ENCODE results near the gene CLSTN2.

CLSTN2 gene

GRCh38 chr3:140117096-140117526, 182.1 kb downstream of the CLSTN2 start:
- no peak for TF ChIP-seq POLR2A (IDR thresholded peaks at IDR 0.05; ENCODE audit: low read depth, low read length)
- no peak for TF ChIP-seq SPI1 (IDR thresholded peaks at IDR 0.05; ENCODE audit: low read depth, low read length)
- no peak for TF ChIP-seq TAF1 (IDR thresholded peaks at IDR 0.05; ENCODE audit: low read depth, low read length)
- TF ChIP-seq POLR2AphosphoS5 (IDR thresholded peaks at IDR 0.05; ENCODE audit: low read depth, low read length) = no peak
- TF ChIP-seq PAX5 (IDR thresholded peaks at IDR 0.05; ENCODE audit: insufficient read depth, low read length, severe bottlenecking) = no peak
- TF ChIP-seq POU2F2 (IDR thresholded peaks at IDR 0.05; ENCODE audit: low read depth, low read length) = no peak
- DNase-seq (ENCODE audit: insufficient read length, low spot score) (no peak), FAIRE-seq (no peak)

DNA sequence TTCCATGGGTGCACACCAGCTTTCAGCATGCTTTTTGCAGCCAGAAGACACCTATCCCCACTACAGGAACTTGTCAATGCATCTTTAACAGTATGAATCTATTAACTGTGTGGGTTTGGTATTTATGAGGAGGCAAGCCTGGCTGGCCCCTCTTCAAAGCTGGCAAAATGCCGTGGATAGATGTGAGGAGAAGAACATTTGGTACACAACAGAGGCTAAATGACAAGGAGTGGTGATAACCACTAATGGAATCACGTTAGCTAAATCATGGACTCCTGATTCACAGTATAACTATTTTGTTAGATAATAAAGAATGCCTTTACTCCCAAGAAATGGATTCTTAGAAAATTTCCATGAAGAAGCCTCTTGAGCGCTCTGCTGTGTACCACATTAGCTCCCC, 187.2 kb downstream of the CLSTN2 start:
- TF ChIP-seq POLR2A (IDR thresholded peaks at IDR 0.05; ENCODE audit: low read depth, low read length) (no peak), SPI1 (IDR thresholded peaks at IDR 0.05; ENCODE audit: low read depth, low read length) (no peak), TAF1 (IDR thresholded peaks at IDR 0.05; ENCODE audit: low read depth, low read length) (no peak), POU2F2 (IDR thresholded peaks at IDR 0.05; ENCODE audit: low read depth, low read length) (no peak), POLR2AphosphoS5 (IDR thresholded peaks at IDR 0.05; ENCODE audit: low read depth, low read length) (no peak), PAX5 (IDR thresholded peaks at IDR 0.05; ENCODE audit: insufficient read depth, low read length, severe bottlenecking) (no peak)
- no peak for FAIRE-seq
- DNase-seq (ENCODE audit: insufficient read length, low spot score) = no peak

GRCh38 chr3:140128217-140128616, 193.2 kb downstream of the CLSTN2 start:
- TF ChIP-seq POLR2AphosphoS5 (IDR thresholded peaks at IDR 0.05; ENCODE audit: low read depth, low read length) = no peak
- DNase-seq (ENCODE audit: insufficient read length, low spot score) (no peak), FAIRE-seq (no peak)

DNA sequence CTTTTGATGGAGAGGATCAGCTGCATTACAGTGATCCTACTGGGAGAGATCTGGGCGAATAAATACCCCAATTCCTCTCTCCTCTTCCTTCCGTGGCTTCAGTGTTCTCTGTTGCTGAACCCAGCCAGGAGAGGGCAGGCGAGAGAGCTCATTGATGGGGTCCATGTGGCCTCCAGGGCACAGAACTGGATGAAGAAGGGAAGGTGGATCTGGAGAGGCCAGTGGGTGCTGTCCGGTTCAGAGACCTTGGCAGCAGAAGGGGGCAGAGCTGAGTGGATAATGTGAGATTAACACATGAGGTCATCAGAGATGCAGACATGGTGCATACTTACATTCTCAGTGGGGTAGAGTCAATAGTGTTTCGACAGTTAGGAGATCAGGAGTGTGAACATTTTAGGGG, 193.6 kb downstream of the CLSTN2 start:
- TF ChIP-seq POLR2A (IDR thresholded peaks at IDR 0.05; ENCODE audit: low read depth, low read length) (no peak), PAX5 (IDR thresholded peaks at IDR 0.05; ENCODE audit: insufficient read depth, low read length, severe bottlenecking) (no peak), TAF1 (IDR thresholded peaks at IDR 0.05; ENCODE audit: low read depth, low read length) (no peak), POU2F2 (IDR thresholded peaks at IDR 0.05; ENCODE audit: low read depth, low read length) (no peak), SPI1 (IDR thresholded peaks at IDR 0.05; ENCODE audit: low read depth, low read length) (no peak), POLR2AphosphoS5 (IDR thresholded peaks at IDR 0.05; ENCODE audit: low read depth, low read length) (no peak)
- FAIRE-seq (peak; percentile 63), DNase-seq (ENCODE audit: insufficient read length, low spot score) (peak; percentile 21)

GRCh38 chr3:140129768-140130284, 194.8 kb downstream of the CLSTN2 start:
- FAIRE-seq = peak; percentile 47
- no peak for TF ChIP-seq POLR2A (IDR thresholded peaks at IDR 0.05; ENCODE audit: low read depth, low read length)
- TF ChIP-seq POU2F2 (IDR thresholded peaks at IDR 0.05; ENCODE audit: low read depth, low read length) = no peak
- no peak for TF ChIP-seq SPI1 (IDR thresholded peaks at IDR 0.05; ENCODE audit: low read depth, low read length)
- no peak for TF ChIP-seq TAF1 (IDR thresholded peaks at IDR 0.05; ENCODE audit: low read depth, low read length)
- no peak for TF ChIP-seq PAX5 (IDR thresholded peaks at IDR 0.05; ENCODE audit: insufficient read depth, low read length, severe bottlenecking)
- TF ChIP-seq POLR2AphosphoS5 (IDR thresholded peaks at IDR 0.05; ENCODE audit: low read depth, low read length) = no peak
- DNase-seq (ENCODE audit: insufficient read length, low spot score) = no peak

GRCh38 chr3:140131895-140132294, 196.9 kb downstream of the CLSTN2 start:
- DNase-seq (ENCODE audit: insufficient read length, low spot score) (no peak), FAIRE-seq (no peak)
- no peak for TF ChIP-seq PAX5 (IDR thresholded peaks at IDR 0.05; ENCODE audit: insufficient read depth, low read length, severe bottlenecking)
- no peak for TF ChIP-seq TAF1 (IDR thresholded peaks at IDR 0.05; ENCODE audit: low read depth, low read length)
- TF ChIP-seq POLR2A (IDR thresholded peaks at IDR 0.05; ENCODE audit: low read depth, low read length) = no peak
- no peak for TF ChIP-seq SPI1 (IDR thresholded peaks at IDR 0.05; ENCODE audit: low read depth, low read length)
- no peak for TF ChIP-seq POU2F2 (IDR thresholded peaks at IDR 0.05; ENCODE audit: low read depth, low read length)
- no peak for TF ChIP-seq POLR2AphosphoS5 (IDR thresholded peaks at IDR 0.05; ENCODE audit: low read depth, low read length)

GRCh38 chr3:140134231-140134965, 199.4 kb downstream of the CLSTN2 start:
- FAIRE-seq (no peak), DNase-seq (ENCODE audit: insufficient read length, low spot score) (no peak)
- no peak for TF ChIP-seq POLR2A (IDR thresholded peaks at IDR 0.05; ENCODE audit: low read depth, low read length)
- no peak for TF ChIP-seq SPI1 (IDR thresholded peaks at IDR 0.05; ENCODE audit: low read depth, low read length)
- no peak for TF ChIP-seq TAF1 (IDR thresholded peaks at IDR 0.05; ENCODE audit: low read depth, low read length)
- TF ChIP-seq POLR2AphosphoS5 (IDR thresholded peaks at IDR 0.05; ENCODE audit: low read depth, low read length) = no peak
- TF ChIP-seq POU2F2 (IDR thresholded peaks at IDR 0.05; ENCODE audit: low read depth, low read length) = no peak

DNA sequence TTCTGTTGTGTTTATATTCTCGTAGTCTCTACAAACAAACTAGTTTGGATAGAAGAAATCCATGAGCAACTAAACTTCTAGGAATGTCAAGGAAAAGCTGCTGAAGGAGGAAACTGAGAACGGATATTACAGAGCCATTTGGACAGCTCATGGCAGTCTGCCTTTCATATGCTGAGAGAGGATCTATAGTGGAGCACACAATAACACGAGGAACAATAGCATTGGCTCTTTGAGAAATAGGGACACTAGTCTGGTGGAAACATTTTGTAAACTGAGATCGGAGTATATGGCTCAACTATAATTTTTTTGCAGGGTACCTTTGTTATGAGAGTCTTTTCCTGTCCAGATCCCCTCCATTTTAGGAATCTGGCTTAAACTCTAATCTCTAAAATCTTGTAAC, 200.5 kb downstream of the CLSTN2 start:
- TF ChIP-seq SPI1 (IDR thresholded peaks at IDR 0.05; ENCODE audit: low read depth, low read length) (no peak), POLR2AphosphoS5 (IDR thresholded peaks at IDR 0.05; ENCODE audit: low read depth, low read length) (no peak), PAX5 (IDR thresholded peaks at IDR 0.05; ENCODE audit: insufficient read depth, low read length, severe bottlenecking) (no peak), POU2F2 (IDR thresholded peaks at IDR 0.05; ENCODE audit: low read depth, low read length) (no peak), POLR2A (IDR thresholded peaks at IDR 0.05; ENCODE audit: low read depth, low read length) (no peak), TAF1 (IDR thresholded peaks at IDR 0.05; ENCODE audit: low read depth, low read length) (no peak)
- FAIRE-seq (no peak), DNase-seq (ENCODE audit: insufficient read length, low spot score) (no peak)

GRCh38 chr3:140143367-140144069, 208.5 kb downstream of the CLSTN2 start:
- FAIRE-seq (no peak), DNase-seq (ENCODE audit: insufficient read length, low spot score) (no peak)
- TF ChIP-seq PAX5 (IDR thresholded peaks at IDR 0.05; ENCODE audit: insufficient read depth, low read length, severe bottlenecking) = no peak
- TF ChIP-seq POLR2AphosphoS5 (IDR thresholded peaks at IDR 0.05; ENCODE audit: low read depth, low read length) = no peak
- TF ChIP-seq SPI1 (IDR thresholded peaks at IDR 0.05; ENCODE audit: low read depth, low read length) = no peak
- TF ChIP-seq POLR2A (IDR thresholded peaks at IDR 0.05; ENCODE audit: low read depth, low read length) = no peak
- no peak for TF ChIP-seq TAF1 (IDR thresholded peaks at IDR 0.05; ENCODE audit: low read depth, low read length)
- no peak for TF ChIP-seq POU2F2 (IDR thresholded peaks at IDR 0.05; ENCODE audit: low read depth, low read length)
